HG03280 (cell line): ENCODE results near the gene LRRIQ3.
A peak's percentile ranks its signal among the peaks of the same experiment; 100 is the strongest.
"Not testable (repeated sequence)": the region's sequence is repeated elsewhere in the genome, so short reads cannot be mapped to it uniquely, and the experiment has no call there.

Experiments
- ATAC-seq: cut with Tn5 transposase; IDR thresholded peaks from one replicate; pipeline ENCODE4 v1.9.1; 2021; ENCODE audit warnings: mild to moderate bottlenecking, moderate library complexity; ENCODE audit not compliant: unreplicated experiment

Gene LRRIQ3

GRCh38 chr1:74197657-74198552 is at the start of gene LRRIQ3, which contains the start of gene FPGT:
Gene LRRIQ3 (minus strand): TSS chr1:74198176. CDS start chr1:74183684, 14,492 bp downstream.
Gene FPGT (plus strand): TSS chr1:74198242. CDS start chr1:74198279, 37 bp downstream.
- ATAC-seq: peak; percentile 96

- no peak for ATAC-seq
Measured at GRCh38 chr1:74246315-74246714, 48.3 kb upstream of the LRRIQ3 start.

GRCh38 chr1:74245168-74245772 is 47.3 kb upstream of the LRRIQ3 start:
- ATAC-seq: no peak

- ATAC-seq: no peak
Measured at GRCh38 chr1:74237787-74238186, 39.8 kb upstream of the LRRIQ3 start.

- no peak for ATAC-seq
Measured at GRCh38 chr1:74237035-74237434, 39.1 kb upstream of the LRRIQ3 start.

GRCh38 chr1:74236440-74236839 is 38.5 kb upstream of the LRRIQ3 start:
- ATAC-seq: no peak

- no peak for ATAC-seq
Measured at GRCh38 chr1:74235153-74235552, 37.2 kb upstream of the LRRIQ3 start, which contains the start of gene TNNI3K. Gene TNNI3K (plus strand): TSS chr1:74235387. CDS start chr1:74235452, 65 bp downstream.

- no peak for ATAC-seq
Measured at GRCh38 chr1:74223453-74223852, 25.5 kb upstream of the LRRIQ3 start.

- ATAC-seq: no peak
Measured at GRCh38 chr1:74222701-74223100, 24.7 kb upstream of the LRRIQ3 start.

- ATAC-seq: no peak
Measured at GRCh38 chr1:74215229-74215628, 17.3 kb upstream of the LRRIQ3 start.

GRCh38 chr1:74205266-74205665 is 7.3 kb upstream of the LRRIQ3 start:
- no peak for ATAC-seq

- no peak for ATAC-seq
Measured at GRCh38 chr1:74199504-74199903, 1.5 kb upstream of the LRRIQ3 start.

- no peak for ATAC-seq
Measured at GRCh38 chr1:74197255-74197654, 721 bp downstream of the LRRIQ3 start.

- ATAC-seq: no peak
Measured at GRCh38 chr1:74195339-74195738, 2.6 kb downstream of the LRRIQ3 start.

- ATAC-seq: no peak
Measured at GRCh38 chr1:74193908-74194307, 4.1 kb downstream of the LRRIQ3 start.

- ATAC-seq: no peak
Measured at GRCh38 chr1:74180490-74180889, 17.5 kb downstream of the LRRIQ3 start.

GRCh38 chr1:74174423-74174822 is 23.6 kb downstream of the LRRIQ3 start:
- ATAC-seq: not testable (repeated sequence)

GRCh38 chr1:74162333-74162732 is 35.6 kb downstream of the LRRIQ3 start:
- ATAC-seq: no peak

- ATAC-seq: no peak
Measured at GRCh38 chr1:74161497-74161896, 36.5 kb downstream of the LRRIQ3 start.

GRCh38 chr1:74160046-74160445 is 37.9 kb downstream of the LRRIQ3 start:
- no peak for ATAC-seq

GRCh38 chr1:74145086-74145485 is 52.9 kb downstream of the LRRIQ3 start:
- ATAC-seq: no peak

- not testable (repeated sequence) for ATAC-seq
Measured at GRCh38 chr1:74117370-74117769, 80.6 kb downstream of the LRRIQ3 start.
